Hindlimb muscle (tissue), 1 donor: ENCODE results near the gene MAGEC1. TPM values are rescaled to one million over a fixed set of nuclear protein-coding genes. Genes with fewer than 3 reads are reported as not detected.
"Not testable (repeated sequence)": the region's sequence is repeated elsewhere in the genome, so short reads cannot be mapped to it uniquely, and the experiment has no call there.

Experiments
- DNase-seq: peaks from one replicate; pipeline ENCODE4 v3.0.0-alpha.2; 2013
- polyA plus RNA-seq: library from polyadenylated mRNA; unstranded; fragments of 120-200 nt; gene quantifications from one replicate; pipeline ENCODE4 v1.2.1, GENCODE V29; 2013; ENCODE audit not compliant: insufficient read length

The MAGEC1 gene, protein sequence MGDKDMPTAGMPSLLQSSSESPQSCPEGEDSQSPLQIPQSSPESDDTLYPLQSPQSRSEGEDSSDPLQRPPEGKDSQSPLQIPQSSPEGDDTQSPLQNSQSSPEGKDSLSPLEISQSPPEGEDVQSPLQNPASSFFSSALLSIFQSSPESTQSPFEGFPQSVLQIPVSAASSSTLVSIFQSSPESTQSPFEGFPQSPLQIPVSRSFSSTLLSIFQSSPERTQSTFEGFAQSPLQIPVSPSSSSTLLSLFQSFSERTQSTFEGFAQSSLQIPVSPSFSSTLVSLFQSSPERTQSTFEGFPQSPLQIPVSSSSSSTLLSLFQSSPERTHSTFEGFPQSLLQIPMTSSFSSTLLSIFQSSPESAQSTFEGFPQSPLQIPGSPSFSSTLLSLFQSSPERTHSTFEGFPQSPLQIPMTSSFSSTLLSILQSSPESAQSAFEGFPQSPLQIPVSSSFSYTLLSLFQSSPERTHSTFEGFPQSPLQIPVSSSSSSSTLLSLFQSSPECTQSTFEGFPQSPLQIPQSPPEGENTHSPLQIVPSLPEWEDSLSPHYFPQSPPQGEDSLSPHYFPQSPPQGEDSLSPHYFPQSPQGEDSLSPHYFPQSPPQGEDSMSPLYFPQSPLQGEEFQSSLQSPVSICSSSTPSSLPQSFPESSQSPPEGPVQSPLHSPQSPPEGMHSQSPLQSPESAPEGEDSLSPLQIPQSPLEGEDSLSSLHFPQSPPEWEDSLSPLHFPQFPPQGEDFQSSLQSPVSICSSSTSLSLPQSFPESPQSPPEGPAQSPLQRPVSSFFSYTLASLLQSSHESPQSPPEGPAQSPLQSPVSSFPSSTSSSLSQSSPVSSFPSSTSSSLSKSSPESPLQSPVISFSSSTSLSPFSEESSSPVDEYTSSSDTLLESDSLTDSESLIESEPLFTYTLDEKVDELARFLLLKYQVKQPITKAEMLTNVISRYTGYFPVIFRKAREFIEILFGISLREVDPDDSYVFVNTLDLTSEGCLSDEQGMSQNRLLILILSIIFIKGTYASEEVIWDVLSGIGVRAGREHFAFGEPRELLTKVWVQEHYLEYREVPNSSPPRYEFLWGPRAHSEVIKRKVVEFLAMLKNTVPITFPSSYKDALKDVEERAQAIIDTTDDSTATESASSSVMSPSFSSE
- polyA plus RNA-seq = 0.06 TPM

DNA sequence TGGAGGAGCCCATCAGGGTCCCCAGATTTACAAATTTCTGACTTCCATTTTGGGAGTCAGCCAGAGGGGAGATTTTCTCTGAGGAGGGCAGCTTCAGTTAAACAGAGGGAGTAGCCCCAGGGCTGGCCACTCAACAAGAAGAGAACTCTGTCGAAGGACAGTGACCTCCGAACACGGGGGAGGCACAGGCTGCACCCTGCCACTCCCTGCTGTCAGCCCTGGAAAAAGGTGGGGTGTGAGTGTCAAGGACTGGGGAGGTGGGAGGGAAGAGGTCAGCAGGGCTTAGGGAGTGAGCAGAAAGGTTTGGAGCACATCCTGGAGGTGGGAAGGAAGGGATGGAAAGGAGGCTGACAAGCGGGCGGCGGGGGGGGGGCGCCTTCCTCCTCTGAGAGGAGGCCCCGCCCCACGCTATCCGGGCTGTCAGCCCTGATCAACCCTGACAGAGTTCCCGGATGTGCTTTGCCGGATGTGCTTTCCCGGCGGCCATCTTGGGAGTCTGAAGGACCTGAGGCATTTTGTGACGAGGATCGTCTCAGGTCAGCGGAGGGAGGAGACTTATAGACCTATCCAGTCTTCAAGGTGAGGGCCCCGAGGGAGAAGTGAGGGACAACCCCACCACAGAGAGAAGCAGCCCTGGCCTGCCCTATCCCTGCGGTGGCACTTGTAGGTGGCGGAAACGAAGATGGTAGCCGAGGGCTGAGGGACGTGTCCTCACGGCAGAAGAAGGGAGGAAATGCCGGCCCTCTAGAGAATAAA lies at the start of gene MAGEC1:
Gene MAGEC1 (plus strand): TSS at position 495 of the 756 bp plus-strand sequence. CDS start 1,179 bp downstream, outside the sequence.
- DNase-seq = no peak

DNA sequence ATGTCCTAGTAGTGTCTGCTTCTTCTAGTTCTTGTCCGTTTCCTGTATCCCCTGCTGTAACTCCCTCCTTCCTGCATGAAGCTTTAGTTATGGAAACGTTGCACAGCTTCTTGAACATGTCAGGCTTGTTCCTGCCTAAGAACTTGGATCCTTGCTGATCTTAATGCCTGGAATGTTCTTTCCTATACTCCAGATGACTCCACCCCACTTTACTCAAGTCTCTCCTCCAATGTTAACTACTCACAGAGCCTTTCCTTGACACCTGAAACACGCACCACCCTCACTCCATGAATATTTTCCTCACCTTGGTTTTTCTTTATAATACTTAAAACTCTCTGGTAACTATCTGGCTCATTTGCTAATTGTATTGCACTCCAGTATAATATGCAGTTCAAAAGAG lies 46.2 kb upstream of the MAGEC1 start:
- no peak for DNase-seq

DNA sequence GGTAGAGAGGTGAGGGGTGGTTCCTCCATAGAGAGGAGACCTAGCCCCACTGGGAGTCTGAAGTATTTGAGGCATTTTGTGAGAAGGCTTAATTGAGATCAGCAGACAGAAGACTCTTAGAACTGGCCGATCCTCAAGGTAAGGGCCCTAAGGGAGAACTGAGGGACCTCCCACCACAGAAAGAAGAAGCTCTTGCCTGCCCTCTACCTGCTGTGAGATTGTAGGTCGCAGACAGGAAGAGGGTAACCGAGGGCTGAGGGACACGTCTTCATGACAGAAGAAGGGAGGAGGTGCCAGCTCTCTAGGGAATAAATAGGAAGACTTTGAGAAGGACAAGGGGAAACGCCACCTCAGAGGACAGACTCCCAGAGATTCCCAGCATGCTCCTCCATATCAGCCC lies 24.1 kb upstream of the MAGEC1 start:
- DNase-seq = no peak

DNA sequence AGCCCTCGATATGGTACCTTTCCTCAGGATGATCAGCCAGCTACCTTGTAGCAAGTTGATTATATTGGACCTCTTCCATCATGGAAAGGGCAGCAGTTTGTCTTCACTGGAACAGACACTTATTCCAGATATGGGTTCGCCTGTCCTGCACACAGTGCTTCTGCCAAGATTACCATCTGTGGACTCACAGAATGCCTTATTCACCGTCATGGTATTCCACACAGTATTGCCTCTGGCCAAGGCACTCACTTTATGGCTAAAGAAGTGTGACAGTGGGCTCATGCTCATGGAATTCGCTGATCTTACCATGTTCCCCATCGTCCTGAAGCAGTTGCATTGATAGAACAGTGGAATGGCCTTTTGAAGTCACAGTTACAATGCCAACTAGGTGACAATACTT lies 14.9 kb upstream of the MAGEC1 start:
- DNase-seq = not testable (repeated sequence)

DNA sequence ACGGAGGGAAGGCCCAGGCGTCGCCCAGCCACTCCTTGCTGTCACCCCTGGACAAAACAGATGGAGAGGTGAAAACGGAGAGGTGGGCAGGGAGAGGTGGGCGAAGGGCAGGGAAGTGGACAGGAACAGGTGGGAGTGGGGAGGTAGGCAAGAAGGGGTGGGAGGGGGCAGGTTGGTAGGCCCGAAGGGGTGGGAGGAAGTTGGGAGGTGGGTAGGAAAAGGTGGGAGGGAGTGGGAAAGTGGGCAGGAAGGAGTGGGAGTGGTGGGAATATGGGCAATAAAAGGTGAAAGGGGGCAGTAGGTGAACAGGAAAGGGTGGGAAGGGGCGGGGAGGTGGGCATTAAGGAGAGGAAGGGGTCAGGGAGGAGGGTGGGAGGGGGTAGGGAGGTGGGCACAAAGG lies 9.0 kb upstream of the MAGEC1 start:
- no peak for DNase-seq

DNA sequence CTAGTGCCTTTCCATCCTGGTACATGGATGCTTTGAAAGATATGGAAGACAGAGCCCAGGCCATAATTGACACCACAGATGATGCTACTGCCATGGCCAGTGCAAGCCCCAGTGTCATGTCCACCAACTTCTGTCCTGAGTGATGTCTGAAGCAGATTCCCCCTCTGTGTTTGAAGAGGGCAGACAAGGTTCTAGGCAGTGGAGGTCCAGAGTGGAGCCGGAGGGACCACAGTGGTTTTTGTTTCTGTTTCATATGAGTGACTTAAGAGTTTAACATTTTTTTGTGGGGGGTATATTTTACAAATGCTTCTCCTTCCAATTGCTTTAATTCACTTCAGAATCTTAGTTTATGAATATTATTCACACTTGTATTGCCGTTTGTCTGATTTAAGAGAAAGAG lies 6.0 kb upstream of the MAGEC1 start:
- DNase-seq = no peak

DNA sequence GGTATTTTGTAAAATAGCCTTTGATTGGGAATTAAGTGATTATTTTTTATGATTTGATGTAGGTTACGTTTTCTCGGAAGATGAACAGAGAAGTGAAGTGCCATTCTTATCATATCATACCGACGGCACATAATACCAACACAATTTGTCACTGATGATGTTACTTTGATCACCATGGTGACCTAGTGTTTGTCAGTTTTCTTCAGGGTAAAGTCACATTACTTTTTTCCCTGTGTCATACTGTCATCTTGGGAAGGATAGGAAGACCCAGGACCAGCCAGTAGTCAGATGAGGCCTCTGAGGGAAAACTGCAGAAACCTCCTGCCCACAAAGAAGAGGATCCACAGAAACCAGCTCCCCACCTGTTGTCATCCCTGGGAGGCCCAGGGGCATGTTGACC lies 1.3 kb upstream of the MAGEC1 start:
- DNase-seq = no peak

DNA sequence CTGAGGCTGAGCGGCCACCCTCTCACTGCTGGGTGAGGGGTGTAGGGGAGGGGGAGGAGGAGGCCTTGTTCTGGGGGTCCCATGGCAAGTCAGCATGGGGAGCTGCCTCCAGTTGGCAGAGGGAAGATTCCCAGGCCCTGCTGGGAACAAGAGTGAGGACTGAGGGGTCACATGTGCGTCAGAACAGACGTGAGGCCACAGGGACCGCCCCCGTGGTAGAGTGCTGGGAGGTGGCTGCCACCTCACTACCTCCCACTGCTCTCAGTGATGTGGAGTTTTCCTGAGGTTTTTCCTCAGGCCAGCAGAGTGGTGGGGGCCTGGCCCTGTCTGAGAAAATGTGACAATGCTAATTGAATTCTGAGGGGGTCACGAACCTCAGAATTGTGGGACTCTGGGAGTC lies 568 bp downstream of the MAGEC1 start:
- DNase-seq = no peak

DNA sequence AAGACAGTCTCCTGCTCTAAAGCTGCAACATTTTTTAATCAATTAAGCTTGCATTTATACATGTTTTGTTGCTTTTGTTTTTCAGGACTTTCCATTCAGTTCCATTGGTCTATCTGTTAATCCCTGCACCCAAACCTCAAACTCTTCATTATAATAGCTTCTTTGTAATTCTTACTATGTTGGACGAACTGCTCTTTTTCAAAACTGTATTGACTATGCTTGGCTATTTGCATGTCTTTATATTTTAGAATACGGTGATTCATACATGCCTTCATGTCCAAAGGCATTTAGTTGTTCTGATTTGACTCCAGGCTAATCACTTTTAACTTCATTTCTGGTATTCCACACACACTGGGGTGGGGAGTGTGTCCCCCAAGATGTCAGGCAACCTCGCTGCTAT lies 14.1 kb downstream of the MAGEC1 start:
- DNase-seq = no peak

DNA sequence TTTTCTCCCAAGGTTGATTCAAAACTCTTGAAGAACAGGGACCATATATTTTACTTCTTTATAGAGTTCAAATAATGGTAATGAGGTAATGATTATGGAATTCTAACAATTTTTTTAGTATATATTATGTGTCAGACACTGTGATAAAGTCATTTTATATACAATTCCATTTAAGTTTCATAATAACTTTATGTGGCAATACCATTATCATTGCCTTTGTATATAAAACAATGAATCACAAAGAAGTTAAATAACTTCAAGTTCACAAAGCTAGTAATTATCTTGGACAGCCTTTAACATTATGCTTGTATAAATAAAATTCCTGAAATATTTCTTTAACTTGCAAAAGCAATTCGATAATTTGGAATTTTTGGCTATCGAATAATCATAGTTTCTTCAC lies 20.6 kb downstream of the MAGEC1 start:
- no peak for DNase-seq

DNA sequence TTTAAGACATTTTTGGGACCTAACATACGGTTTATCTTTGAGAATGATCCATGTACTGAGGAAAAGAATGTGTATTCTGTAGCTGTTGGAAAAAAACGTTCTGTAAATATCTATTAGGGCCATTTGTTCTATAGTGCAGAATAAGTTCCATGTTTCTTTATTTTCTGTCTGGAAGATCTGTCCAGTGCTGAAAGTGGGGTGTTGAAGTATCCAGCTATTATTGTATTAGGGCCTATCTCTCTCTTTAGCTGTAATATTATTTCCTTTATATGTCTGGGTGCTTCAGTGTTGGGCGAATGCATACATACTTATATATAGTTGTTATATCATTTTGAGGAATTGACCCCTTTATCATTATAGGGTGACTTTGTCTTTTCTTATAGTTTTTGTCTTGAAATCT lies 24.7 kb downstream of the MAGEC1 start:
- DNase-seq = no peak

DNA sequence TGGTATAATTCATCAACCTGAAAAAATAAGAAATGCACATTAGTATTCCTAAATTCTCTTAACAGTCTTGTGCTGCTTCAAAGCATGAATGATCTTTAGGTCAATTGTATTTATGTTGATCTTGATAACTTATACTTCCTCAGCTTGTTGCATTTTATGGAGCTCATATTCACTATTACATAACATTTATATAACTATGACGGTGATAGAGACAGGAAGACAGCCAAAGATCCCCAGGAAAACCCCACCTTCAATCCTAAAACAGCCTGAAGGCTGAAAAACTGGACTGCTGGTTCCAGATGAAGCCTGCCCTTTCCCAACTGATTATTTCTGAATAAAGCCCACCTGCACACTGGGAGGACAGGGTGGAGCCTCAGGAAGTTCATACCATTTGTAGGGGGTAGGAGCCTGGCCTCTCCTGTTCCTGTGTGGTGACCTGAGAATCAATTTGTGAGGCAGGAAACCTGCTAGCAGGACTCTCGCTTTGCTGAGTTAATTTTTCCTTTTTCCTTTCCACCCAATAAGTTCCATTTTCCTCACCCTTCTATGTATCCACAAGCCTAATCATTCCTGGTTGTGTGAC lies 30.5 kb downstream of the MAGEC1 start:
- no peak for DNase-seq

DNA sequence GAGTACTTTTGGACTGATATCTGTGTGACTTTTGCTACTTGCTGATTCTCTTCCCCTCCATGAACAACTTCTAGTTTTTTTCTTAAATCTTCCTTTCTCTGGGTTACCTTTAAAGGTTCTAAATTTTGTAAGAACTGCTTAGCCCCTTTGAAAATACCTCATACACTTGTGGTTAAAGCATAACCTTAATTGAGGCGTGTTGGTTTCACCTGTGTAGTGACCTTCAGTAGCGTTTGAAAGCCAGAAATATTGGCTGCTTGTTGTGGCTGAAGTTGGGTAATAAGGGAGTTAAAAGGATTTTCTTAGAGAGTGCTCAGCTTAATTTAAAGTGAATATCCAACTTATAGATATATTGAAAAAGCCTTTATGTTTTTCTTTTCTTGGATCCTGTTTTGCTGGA lies 32.0 kb downstream of the MAGEC1 start:
- no peak for DNase-seq

DNA sequence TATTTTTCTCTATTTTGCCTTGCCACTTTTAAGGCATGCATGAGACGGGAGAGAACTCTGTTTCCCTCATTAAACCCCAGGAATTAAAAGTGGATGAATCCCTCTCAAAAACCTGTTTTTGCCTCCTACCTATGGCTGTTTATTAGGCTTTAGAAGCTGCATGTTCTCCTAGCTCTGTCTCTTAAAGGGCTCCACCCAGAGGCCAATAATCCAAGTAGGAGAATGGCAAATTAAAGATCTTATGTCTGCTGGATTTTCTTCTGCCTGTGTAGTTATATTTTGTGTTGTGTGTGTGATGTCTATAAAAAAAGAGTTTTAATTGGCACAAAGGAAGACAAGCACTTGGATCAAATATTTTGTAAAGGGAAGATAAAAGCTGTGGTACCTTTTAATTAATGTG lies 32.4 kb downstream of the MAGEC1 start:
- no peak for DNase-seq

DNA sequence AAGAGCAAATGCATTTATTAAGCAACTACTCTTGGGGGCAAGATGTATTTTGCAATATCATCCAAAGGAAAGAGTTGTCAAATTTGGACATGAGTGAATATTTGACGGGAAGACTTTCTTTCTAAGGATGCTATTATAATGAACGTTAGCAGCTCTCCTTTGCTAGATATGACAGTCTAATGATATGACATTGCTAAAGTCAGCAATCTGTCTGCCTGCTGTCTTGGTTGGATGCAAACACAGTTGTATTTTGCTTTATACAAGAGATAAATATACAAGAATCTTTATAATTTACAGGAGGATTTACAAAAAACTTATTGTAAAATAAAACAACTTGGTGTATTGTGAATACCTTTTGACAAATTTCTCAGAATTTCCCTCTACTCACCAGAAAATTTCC lies 37.5 kb downstream of the MAGEC1 start:
- DNase-seq = no peak

DNA sequence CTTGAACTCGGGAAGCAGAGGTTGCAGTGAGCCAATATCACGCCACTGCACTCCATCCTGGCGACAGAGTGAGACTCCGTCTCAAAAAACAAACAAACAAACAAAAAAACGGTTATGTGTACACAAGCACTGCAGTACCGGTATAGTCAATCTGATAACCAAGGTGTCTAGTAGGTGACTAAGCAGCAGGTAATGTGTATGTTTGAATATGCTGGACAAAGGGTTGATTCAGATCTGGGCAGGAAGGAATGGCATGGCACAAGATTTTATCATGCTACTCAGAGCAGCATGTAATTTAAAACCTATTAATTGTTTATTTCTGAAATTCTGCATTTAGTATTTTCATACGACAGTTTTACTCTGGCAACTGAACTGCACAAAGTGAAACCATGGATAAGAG lies 41.7 kb downstream of the MAGEC1 start:
- DNase-seq = no peak

DNA sequence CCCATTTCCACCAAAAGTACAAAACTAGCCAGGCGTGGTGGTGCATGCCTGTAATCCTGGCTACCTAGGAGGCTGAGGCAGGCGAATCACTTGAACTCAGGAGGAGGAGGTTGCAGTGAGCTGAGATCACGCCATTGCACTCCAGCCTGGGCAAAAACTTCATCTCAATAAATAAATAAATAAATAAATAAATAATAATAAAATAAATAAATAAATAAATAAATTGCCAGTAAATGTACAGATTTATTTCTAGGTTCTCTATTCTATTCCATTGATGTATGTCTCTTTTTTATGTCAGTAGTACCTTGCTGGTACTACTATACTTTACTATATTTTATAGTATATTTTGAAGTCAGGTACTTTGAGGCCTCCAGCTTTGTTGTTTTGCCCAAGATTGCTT lies 43.7 kb downstream of the MAGEC1 start:
- no peak for DNase-seq

DNA sequence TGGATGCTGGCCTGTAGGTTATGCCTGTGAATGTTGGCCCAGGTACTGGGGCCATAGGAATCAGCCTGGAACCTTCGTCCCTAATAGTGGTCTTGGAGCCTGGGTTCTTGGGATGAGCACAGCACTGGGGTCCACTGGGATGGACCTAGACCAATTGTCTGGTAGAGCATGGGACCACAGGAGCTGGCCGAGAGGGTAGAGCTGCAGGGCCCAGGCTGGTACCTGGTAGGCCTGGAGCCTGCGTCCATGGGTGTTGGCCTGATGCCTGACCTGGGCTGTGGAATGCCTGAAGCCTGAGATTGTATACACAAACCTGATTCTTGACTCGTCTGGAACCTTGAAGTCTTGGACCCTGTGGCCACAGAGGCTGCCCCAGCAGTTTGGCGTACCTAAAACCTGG lies 48.9 kb downstream of the MAGEC1 start:
- no peak for DNase-seq

DNA sequence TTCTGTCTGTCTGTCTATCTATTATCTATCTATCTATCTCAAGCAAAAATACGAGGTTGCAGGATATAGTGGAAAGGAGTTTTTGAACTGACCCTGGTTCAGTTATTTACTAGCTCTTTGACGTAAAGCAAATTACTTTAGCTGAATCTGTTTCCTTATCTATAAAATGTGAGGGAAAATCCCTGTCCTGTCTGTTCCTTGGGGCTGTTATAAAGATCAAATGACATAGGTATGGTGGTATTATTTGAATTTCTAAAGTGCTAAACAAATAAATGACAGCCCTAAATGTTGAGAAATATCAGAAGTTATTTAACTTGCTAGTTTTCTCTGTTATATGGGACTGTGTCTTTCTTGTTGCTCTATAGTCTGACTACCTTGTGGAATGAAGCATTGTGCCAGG lies 55.0 kb downstream of the MAGEC1 start:
- DNase-seq = no peak
